Keratinocyte (primary cell): Measurements from ENCODE around the gene CD160.

Experiments
- CTCF ChIP-seq, 3 experiments: IDR thresholded peaks in 1 of 3; conservative IDR thresholded peaks in 1 of 3; optimal IDR thresholded peaks in 1 of 3; 2 replicates in 2 of 3; 3 replicates in 1 of 3; pipeline versions ENCODE3 to v1.5.1; 2011; ENCODE audit warnings: low read length in 3 of 3, mild to moderate bottlenecking in 3 of 3, moderate library complexity in 2 of 3, control low read depth in 1 of 3, inconsistent platforms in 1 of 3; ENCODE audit not compliant: insufficient read depth in 2 of 3; ENCODE audit errors: extremely low read depth in 1 of 3
- EZH2 ChIP-seq: IDR thresholded peaks from one replicate; pipeline ENCODE4 v1.6.1; 2012; ENCODE audit warnings: inconsistent platforms, mild to moderate bottlenecking, low read length, moderate library complexity

- no peak for TF ChIP-seq EZH2
- TF ChIP-seq CTCF (optimal IDR thresholded peaks at IDR 0.05 in 1 of 3, IDR thresholded peaks at IDR 0.05 in 1 of 3, conservative IDR thresholded peaks at IDR 0.05 in 1 of 3; ENCODE audit: extremely low read depth in 1 of 3, insufficient read depth in 2 of 3, low read length in 3 of 3), result no peak
Measured at GRCh38 chr1:145729666-145730436, 10.6 kb downstream of the CD160 start.
